ENCODE measurements around the gene BCL2L12.
"Not testable (repeated sequence)": the region's sequence is repeated elsewhere in the genome, so short reads cannot be mapped to it uniquely, and the experiment has no call there.

The BCL2L12 gene

GRCh38 chr19:49665351-49666119 lies at the start of gene BCL2L12, which contains the start of gene IRF3:
BCL2L12 (plus strand) TSS chr19:49665933; CDS start chr19:49666693, 760 bp downstream.
IRF3 (minus strand) TSS chr19:49665857; CDS start chr19:49664838, 1,019 bp downstream.
- peak; percentile 99 for DNase-seq (ENCODE audit: low read depth)

- DNase-seq (ENCODE audit: low read depth): no peak
Measured at GRCh38 chr19:49616532-49616931, 49.2 kb upstream of the BCL2L12 start.

GRCh38 chr19:49616945-49617344 lies 48.8 kb upstream of the BCL2L12 start:
- DNase-seq (ENCODE audit: low read depth): no peak

- not testable (repeated sequence) for DNase-seq (ENCODE audit: low read depth)
Measured at GRCh38 chr19:49617860-49618259, 47.9 kb upstream of the BCL2L12 start.

- no peak for DNase-seq (ENCODE audit: low read depth)
Measured at GRCh38 chr19:49624967-49625910, 40.5 kb upstream of the BCL2L12 start.

GRCh38 chr19:49626226-49626625 lies 39.5 kb upstream of the BCL2L12 start:
- DNase-seq (ENCODE audit: low read depth): no peak

GRCh38 chr19:49629659-49630058 lies 36.1 kb upstream of the BCL2L12 start:
- no peak for DNase-seq (ENCODE audit: low read depth)

- no peak for DNase-seq (ENCODE audit: low read depth)
Measured at GRCh38 chr19:49631014-49631588, 34.6 kb upstream of the BCL2L12 start.

GRCh38 chr19:49631610-49632192 lies 34.0 kb upstream of the BCL2L12 start:
- DNase-seq (ENCODE audit: low read depth): no peak

GRCh38 chr19:49632576-49632975 lies 33.2 kb upstream of the BCL2L12 start:
- DNase-seq (ENCODE audit: low read depth): no peak

GRCh38 chr19:49633273-49633672 lies 32.5 kb upstream of the BCL2L12 start:
- not testable (repeated sequence) for DNase-seq (ENCODE audit: low read depth)

- no peak for DNase-seq (ENCODE audit: low read depth)
Measured at GRCh38 chr19:49635530-49636232, 30.1 kb upstream of the BCL2L12 start.

- DNase-seq (ENCODE audit: low read depth): no peak
Measured at GRCh38 chr19:49636233-49636932, 29.4 kb upstream of the BCL2L12 start.

GRCh38 chr19:49637821-49638738 lies 27.7 kb upstream of the BCL2L12 start:
- DNase-seq (ENCODE audit: low read depth): no peak

- DNase-seq (ENCODE audit: low read depth): no peak
Measured at GRCh38 chr19:49639401-49640112, 26.2 kb upstream of the BCL2L12 start.

- peak; percentile 100 for DNase-seq (ENCODE audit: low read depth)
Measured at GRCh38 chr19:49640113-49640898, 25.4 kb upstream of the BCL2L12 start, which contains the start of gene RRAS. RRAS (minus strand) TSS chr19:49640143; CDS start chr19:49640098, 45 bp downstream.

GRCh38 chr19:49641688-49642491 lies 23.8 kb upstream of the BCL2L12 start, which contains the start of gene SCAF1:
SCAF1 (plus strand) TSS chr19:49642209; CDS start chr19:49645027, 2,818 bp downstream.
- peak; percentile 98 for DNase-seq (ENCODE audit: low read depth)

Data from stimulated activated CD8-positive, alpha-beta memory T cell treated with anti-CD3 and anti-CD28 coated beads, Interleukin-12 subunit alpha, Interleukin-12 subunit beta, amount 100 ng/mL, for 1 hour (primary cell).